Stomach (tissue), 4 donors: Measurements from ENCODE around the gene SFXN5.

ENCODE experiments used
- EP300 ChIP-seq: sonication (generic); formaldehyde crosslinking; IDR thresholded peaks from one replicate; pipeline ENCODE4 v1.6.1; 2017; ENCODE audit warnings: antibody characterized with exemption
- POLR2A ChIP-seq, 4 donors: fragments of 450-650 bp; IDR thresholded peaks; one replicate each; pipeline ENCODE4 v1.6.1; 2016; ENCODE audit warnings: antibody characterized with exemption in 4 of 4, control low read depth in 2 of 4, mild to moderate bottlenecking in 1 of 4, moderate library complexity in 1 of 4
- POLR2AphosphoS5 ChIP-seq, 3 donors: sonication (generic); formaldehyde crosslinking; IDR thresholded peaks; one replicate each; pipeline ENCODE4 v1.6.1; 2016; ENCODE audit warnings: antibody characterized with exemption in 3 of 3
- TF ChIP-seq, protein P1 (sequence below), 7 experiments: fragments of 450-650 bp in 4 of 7; fragments of 200-600 bp in 3 of 7; sonication (generic) in 3 of 7; IDR thresholded peaks; one replicate each; pipeline ENCODE4 v1.5.1; 2016 to 2019; ENCODE audit warnings: antibody characterized with exemption in 7 of 7, control low read depth in 2 of 7, mild to moderate bottlenecking in 1 of 7

DNA sequence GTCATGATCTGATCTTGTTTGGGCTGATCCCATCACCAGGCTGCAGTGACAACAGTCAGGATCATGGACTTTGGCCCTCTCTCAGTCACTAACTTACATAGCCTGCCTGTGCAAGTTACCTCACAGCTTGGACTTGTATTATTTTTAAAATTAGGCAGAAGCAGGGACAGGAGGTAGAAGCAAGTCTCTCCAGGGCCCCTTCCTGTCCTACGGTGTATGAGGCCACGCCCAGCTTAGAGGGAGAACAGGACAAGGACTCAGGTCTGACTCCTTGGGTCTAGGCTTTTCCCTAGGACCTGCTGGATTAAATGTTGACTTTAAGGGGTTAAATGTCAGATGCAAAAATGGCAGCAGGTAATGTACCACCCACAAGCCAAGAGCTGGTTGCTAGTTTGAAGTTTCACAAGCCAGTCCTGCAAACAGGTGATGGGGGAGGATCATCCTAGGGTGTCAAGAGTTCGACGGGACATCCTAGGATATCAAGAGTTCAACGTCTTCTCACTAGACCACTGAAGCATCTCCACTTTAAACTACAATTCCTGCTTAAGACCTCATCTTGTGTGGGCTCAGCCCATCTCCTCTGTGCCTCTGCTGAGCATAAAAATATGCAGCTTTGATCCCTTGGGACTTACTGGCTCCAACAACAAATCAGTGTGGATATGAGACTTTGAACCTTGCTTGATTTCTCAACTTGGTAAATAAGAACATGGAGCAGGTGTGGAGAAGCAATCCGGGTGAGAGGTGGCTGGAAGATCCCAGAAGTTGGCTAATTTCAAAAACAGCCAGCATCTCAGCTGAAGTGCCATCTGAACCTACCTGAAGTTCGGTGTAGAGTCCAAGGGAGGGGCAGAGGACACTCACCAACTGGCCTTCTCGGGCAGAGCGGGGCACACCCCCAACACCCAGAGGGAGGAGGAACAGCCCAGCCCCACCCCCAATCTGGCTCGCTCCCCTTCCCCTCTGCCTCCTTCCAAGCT lies 39.5 kb downstream of the SFXN5 start:
- TF ChIP-seq, protein P1, sequence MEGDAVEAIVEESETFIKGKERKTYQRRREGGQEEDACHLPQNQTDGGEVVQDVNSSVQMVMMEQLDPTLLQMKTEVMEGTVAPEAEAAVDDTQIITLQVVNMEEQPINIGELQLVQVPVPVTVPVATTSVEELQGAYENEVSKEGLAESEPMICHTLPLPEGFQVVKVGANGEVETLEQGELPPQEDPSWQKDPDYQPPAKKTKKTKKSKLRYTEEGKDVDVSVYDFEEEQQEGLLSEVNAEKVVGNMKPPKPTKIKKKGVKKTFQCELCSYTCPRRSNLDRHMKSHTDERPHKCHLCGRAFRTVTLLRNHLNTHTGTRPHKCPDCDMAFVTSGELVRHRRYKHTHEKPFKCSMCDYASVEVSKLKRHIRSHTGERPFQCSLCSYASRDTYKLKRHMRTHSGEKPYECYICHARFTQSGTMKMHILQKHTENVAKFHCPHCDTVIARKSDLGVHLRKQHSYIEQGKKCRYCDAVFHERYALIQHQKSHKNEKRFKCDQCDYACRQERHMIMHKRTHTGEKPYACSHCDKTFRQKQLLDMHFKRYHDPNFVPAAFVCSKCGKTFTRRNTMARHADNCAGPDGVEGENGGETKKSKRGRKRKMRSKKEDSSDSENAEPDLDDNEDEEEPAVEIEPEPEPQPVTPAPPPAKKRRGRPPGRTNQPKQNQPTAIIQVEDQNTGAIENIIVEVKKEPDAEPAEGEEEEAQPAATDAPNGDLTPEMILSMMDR (IDR thresholded peaks at IDR 0.05), result no peak
- TF ChIP-seq POLR2A (IDR thresholded peaks at IDR 0.05), result no peak
- no peak for TF ChIP-seq POLR2AphosphoS5 (IDR thresholded peaks at IDR 0.05)
- no peak for TF ChIP-seq EP300
